Measurements from ENCODE around the gene SUSD5. TPM values are rescaled to one million over a fixed set of nuclear protein-coding genes. Genes with fewer than 3 reads are reported as not detected.

SUSD5 gene
- total and polyA plus RNA-seq, 7 experiments from 2014 or later: 0.25 TPM; not detected in 6

GRCh38 chr3:33146791-33147445 is 71.7 kb downstream of the SUSD5 start:
- H3K4me3 Mint-ChIP-seq: no peak overlapping the region
- peaks cover 0 to 8% (median 2%) of the 10 kb centered on the region in 5 donors for H3K27me3 Mint-ChIP-seq
- Histone ChIP-seq H3K27me3 (ENCODE audit: control insufficient read depth in 2 of 2, insufficient read depth in 2 of 2, low read length in 2 of 2) (no peaks in the 10 kb centered on the region), H3K4me3 (ENCODE audit: low read length) (no peak overlapping the region), H3K36me3 (ENCODE audit: control insufficient read depth in 2 of 3, insufficient read depth in 3 of 3, low read length in 3 of 3) (peaks cover 0 to 7% (median 0%) of the 10 kb centered on the region in 3 experiments), H3K9me3 (ENCODE audit: control insufficient read depth in 2 of 3, low read length in 3 of 3) (no peaks in the 10 kb centered on the region), H3K4me1 (ENCODE audit: control insufficient read depth in 2 of 2, insufficient read depth in 2 of 2, low read length in 2 of 2) (no peaks in the 10 kb centered on the region), H3K27ac (ENCODE audit: low read depth, low read length) (no peak overlapping the region)
- H3K9me3 Mint-ChIP-seq: no peaks in the 10 kb centered on the region
- peaks cover 0 to 8% (median 0%) of the 10 kb centered on the region in 7 donors for H3K4me1 Mint-ChIP-seq
- H3K36me3 Mint-ChIP-seq: peaks cover 2 to 29% (median 11%) of the 10 kb centered on the region in 5 donors
- CTCF ChIA-PET: interaction anchor here (0.6 to 1.0 kb wide), 2 partner anchors 15 to 1285 kb away, joined by 3 to 4 read pairs; no protein-coding TSS in a partner anchor
- intact Hi-C loops (cut with micrococcal nuclease): no loop called here
- POLR2A ChIA-PET: no interaction called here
- ATAC-seq: no peak
- H3K27ac Mint-ChIP-seq: no peak overlapping the region
- no peak for DNase-seq

- Mint-ChIP-seq H3K9me3 (no peaks in the 10 kb centered on the region), H3K4me3 (no peak overlapping the region), H3K36me3 (peaks cover 2 to 37% (median 14%) of the 10 kb centered on the region in 5 donors), H3K27ac (no peak overlapping the region), H3K4me1 (peaks cover 0 to 5% (median 0%) of the 10 kb centered on the region in 7 donors), H3K27me3 (peaks cover 0 to 8% (median 0%) of the 10 kb centered on the region in 5 donors)
- CTCF ChIA-PET: interaction anchor here (0.5 to 1.0 kb wide), 2 partner anchors 10 to 14 kb away, joined by 3 read pairs; no protein-coding TSS in a partner anchor
- POLR2A ChIA-PET: no interaction called here
- Histone ChIP-seq H3K27ac (ENCODE audit: low read depth, low read length) (no peak overlapping the region), H3K9me3 (ENCODE audit: control insufficient read depth in 2 of 3, low read length in 3 of 3) (no peaks in the 10 kb centered on the region), H3K27me3 (ENCODE audit: control insufficient read depth in 2 of 2, insufficient read depth in 2 of 2, low read length in 2 of 2) (no peaks in the 10 kb centered on the region), H3K4me3 (ENCODE audit: low read length) (no peak overlapping the region), H3K4me1 (ENCODE audit: control insufficient read depth in 2 of 2, insufficient read depth in 2 of 2, low read length in 2 of 2) (no peaks in the 10 kb centered on the region), H3K36me3 (ENCODE audit: control insufficient read depth in 2 of 3, insufficient read depth in 3 of 3, low read length in 3 of 3) (peaks cover 0 to 11% (median 0%) of the 10 kb centered on the region in 3 experiments)
- intact Hi-C loops (cut with micrococcal nuclease): no loop called here
- ATAC-seq (no peak), DNase-seq (no peak)
Observed at GRCh38 chr3:33145901-33146580, 72.6 kb downstream of the SUSD5 start.

- Mint-ChIP-seq H3K4me3 (no peak overlapping the region), H3K27ac (no peak overlapping the region), H3K36me3 (peaks cover 2 to 43% (median 14%) of the 10 kb centered on the region in 5 donors), H3K4me1 (peaks cover 0 to 5% (median 0%) of the 10 kb centered on the region in 7 donors), H3K27me3 (peaks cover 0 to 8% (median 0%) of the 10 kb centered on the region in 5 donors), H3K9me3 (no peaks in the 10 kb centered on the region)
- no peak for DNase-seq
- ATAC-seq: no peak
- Histone ChIP-seq H3K4me1 (ENCODE audit: control insufficient read depth in 2 of 2, insufficient read depth in 2 of 2, low read length in 2 of 2) (no peaks in the 10 kb centered on the region), H3K4me3 (ENCODE audit: low read length) (no peak overlapping the region), H3K36me3 (ENCODE audit: control insufficient read depth in 2 of 3, insufficient read depth in 3 of 3, low read length in 3 of 3) (peaks cover 0 to 11% (median 0%) of the 10 kb centered on the region in 3 experiments), H3K27me3 (ENCODE audit: control insufficient read depth in 2 of 2, insufficient read depth in 2 of 2, low read length in 2 of 2) (no peaks in the 10 kb centered on the region), H3K27ac (ENCODE audit: low read depth, low read length) (no peak overlapping the region), H3K9me3 (ENCODE audit: control insufficient read depth in 2 of 3, low read length in 3 of 3) (no peaks in the 10 kb centered on the region)
- intact Hi-C loops (cut with micrococcal nuclease): no loop called here
- CTCF ChIA-PET: interaction anchor here (0.5 kb wide), 1 partner anchor 11 kb away, joined by 3 read pairs; no protein-coding TSS in a partner anchor
- POLR2A ChIA-PET: no interaction called here
Observed at GRCh38 chr3:33145221-33145900, 73.2 kb downstream of the SUSD5 start.

- Histone ChIP-seq H3K9me3 (ENCODE audit: control insufficient read depth in 2 of 3, low read length in 3 of 3) (no peaks in the 10 kb centered on the region), H3K36me3 (ENCODE audit: control insufficient read depth in 2 of 3, insufficient read depth in 3 of 3, low read length in 3 of 3) (peaks cover 0 to 11% (median 0%) of the 10 kb centered on the region in 3 experiments), H3K4me3 (ENCODE audit: low read length) (no peak overlapping the region), H3K27ac (ENCODE audit: low read depth, low read length) (no peak overlapping the region), H3K27me3 (ENCODE audit: control insufficient read depth in 2 of 2, insufficient read depth in 2 of 2, low read length in 2 of 2) (no peaks in the 10 kb centered on the region), H3K4me1 (ENCODE audit: control insufficient read depth in 2 of 2, insufficient read depth in 2 of 2, low read length in 2 of 2) (no peaks in the 10 kb centered on the region)
- no peak overlapping the region for H3K27ac Mint-ChIP-seq
- intact Hi-C loops (cut with micrococcal nuclease): no loop called here
- peaks cover 0 to 8% (median 0%) of the 10 kb centered on the region in 5 donors for H3K27me3 Mint-ChIP-seq
- H3K36me3 Mint-ChIP-seq: peaks cover 2 to 43% (median 14%) of the 10 kb centered on the region in 5 donors
- H3K9me3 Mint-ChIP-seq: no peaks in the 10 kb centered on the region
- peaks cover 0 to 5% (median 0%) of the 10 kb centered on the region in 7 donors for H3K4me1 Mint-ChIP-seq
- no peak overlapping the region for H3K4me3 Mint-ChIP-seq
- ChIA-PET POLR2A (no interaction called here), CTCF (no interaction called here)
- peak in 1 of 9 donors; percentile 5 for DNase-seq
- ATAC-seq: no peak
Observed at GRCh38 chr3:33144433-33144832, 74.2 kb downstream of the SUSD5 start.

GRCh38 chr3:33141006-33141405 is 77.6 kb downstream of the SUSD5 start:
- H3K36me3 ChIP-seq (ENCODE audit: control insufficient read depth in 2 of 3, insufficient read depth in 3 of 3, low read length in 3 of 3): peaks cover 0 to 13% (median 0%) of the 10 kb centered on the region in 3 experiments
- H3K4me3 Mint-ChIP-seq: no peak overlapping the region

GRCh38 chr3:33139996-33140395 is 78.6 kb downstream of the SUSD5 start:
- Mint-ChIP-seq H3K27ac (no peak overlapping the region), H3K36me3 (peaks cover 8 to 64% (median 32%) of the 10 kb centered on the region in 5 donors), H3K27me3 (no peaks in the 10 kb centered on the region), H3K9me3 (no peaks in the 10 kb centered on the region), H3K4me1 (peaks cover 0 to 1% (median 0%) of the 10 kb centered on the region in 7 donors), H3K4me3 (no peak overlapping the region)
- Histone ChIP-seq H3K27me3 (ENCODE audit: control insufficient read depth in 2 of 2, insufficient read depth in 2 of 2, low read length in 2 of 2) (no peaks in the 10 kb centered on the region), H3K9me3 (ENCODE audit: control insufficient read depth in 2 of 3, low read length in 3 of 3) (no peaks in the 10 kb centered on the region), H3K4me1 (ENCODE audit: control insufficient read depth in 2 of 2, insufficient read depth in 2 of 2, low read length in 2 of 2) (no peaks in the 10 kb centered on the region), H3K36me3 (ENCODE audit: control insufficient read depth in 2 of 3, insufficient read depth in 3 of 3, low read length in 3 of 3) (peaks cover 0 to 16% (median 4%) of the 10 kb centered on the region in 3 experiments), H3K27ac (ENCODE audit: low read depth, low read length) (no peak overlapping the region), H3K4me3 (ENCODE audit: low read length) (no peak overlapping the region)
- ChIA-PET CTCF (interaction anchor here (0.7 kb wide), 1 partner anchor 8 kb away, joined by 3 read pairs; no protein-coding TSS in a partner anchor), POLR2A (no interaction called here)
- DNase-seq (no peak), ATAC-seq (no peak)
- intact Hi-C loops (cut with micrococcal nuclease): no loop called here

More at GRCh38 chr3:33141006-33141405, 77.6 kb downstream of the SUSD5 start:
- no peak for ATAC-seq
- CTCF ChIA-PET: no interaction called here
- Mint-ChIP-seq H3K9me3 (no peaks in the 10 kb centered on the region), H3K27ac (no peak overlapping the region), H3K4me1 (peaks cover 0 to 1% (median 0%) of the 10 kb centered on the region in 7 donors), H3K27me3 (no peaks in the 10 kb centered on the region), H3K36me3 (peaks cover 8 to 61% (median 25%) of the 10 kb centered on the region in 5 donors)
- no peak overlapping the region for H3K27ac ChIP-seq (ENCODE audit: low read depth, low read length)
- H3K4me1 ChIP-seq (ENCODE audit: control insufficient read depth in 2 of 2, insufficient read depth in 2 of 2, low read length in 2 of 2): no peaks in the 10 kb centered on the region
- no peaks in the 10 kb centered on the region for H3K9me3 ChIP-seq (ENCODE audit: control insufficient read depth in 2 of 3, low read length in 3 of 3)
- POLR2A ChIA-PET: no interaction called here
- intact Hi-C loops (cut with micrococcal nuclease): no loop called here
- DNase-seq: no peak
- H3K27me3 ChIP-seq (ENCODE audit: control insufficient read depth in 2 of 2, insufficient read depth in 2 of 2, low read length in 2 of 2): no peaks in the 10 kb centered on the region
- H3K4me3 ChIP-seq (ENCODE audit: low read length): no peak overlapping the region

Data from naive thymus-derived CD4-positive, alpha-beta T cell (primary cell).